ENCODE measurements around the gene TMEM163.
"Not testable (repeated sequence)": the region's sequence is repeated elsewhere in the genome, so short reads cannot be mapped to it uniquely, and the experiment has no call there.

The TMEM163 gene

DNA sequence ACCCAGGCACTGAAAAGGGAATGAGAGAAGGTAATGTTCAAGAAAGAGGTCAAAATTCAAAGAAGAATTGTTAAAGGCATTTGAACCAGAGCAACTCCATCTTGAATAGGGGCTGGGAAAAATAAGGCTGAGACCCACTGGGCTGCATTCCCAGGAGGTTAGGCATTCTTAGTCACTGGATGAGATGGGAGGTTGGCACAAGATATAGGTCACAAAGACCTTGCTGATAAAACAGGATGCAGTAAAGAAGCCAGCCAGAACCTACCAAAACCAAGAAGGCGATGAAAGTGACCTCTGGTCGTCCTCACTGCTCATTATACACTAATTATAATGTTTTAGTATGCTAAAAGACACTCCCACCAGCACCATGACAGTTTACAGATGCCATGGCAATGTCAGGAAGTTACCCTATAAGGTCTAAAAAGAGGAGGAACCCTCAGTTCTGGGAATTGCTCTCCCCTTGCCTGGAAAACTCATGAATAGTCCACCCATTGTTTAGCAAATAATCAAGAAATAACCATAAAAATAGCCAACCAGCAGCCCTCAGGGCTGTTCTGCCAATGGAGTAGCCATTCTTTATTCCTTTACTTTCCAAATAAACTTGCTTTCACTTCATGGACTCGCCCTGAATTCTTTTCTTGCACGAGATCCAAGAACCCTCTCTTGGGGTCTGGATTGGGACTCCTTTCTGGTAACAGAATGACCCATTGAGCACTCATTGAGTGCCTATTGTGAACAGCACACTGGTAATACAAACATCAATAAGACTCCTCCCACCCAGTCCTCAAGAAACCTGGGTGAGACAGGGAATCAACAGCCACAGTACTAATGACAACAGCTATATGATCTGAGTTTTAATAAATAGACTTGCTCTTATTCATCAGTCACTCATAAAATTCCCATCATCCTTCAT, 129.4 kb downstream of the TMEM163 start:
- H3K4me1 ChIP-seq (ENCODE audit: control insufficient read depth, insufficient read depth, low read length); H3K27me3 ChIP-seq (ENCODE audit: control insufficient read depth, insufficient read depth, low read length); H3K36me3 ChIP-seq (ENCODE audit: control insufficient read depth, insufficient read depth, low read length); H3K9ac ChIP-seq (ENCODE audit: low read length); H3K4me3 ChIP-seq (ENCODE audit: low read depth, low read length); H3K27ac ChIP-seq (ENCODE audit: low read depth, low read length): not testable (repeated sequence)
- H3K9me3 ChIP-seq (ENCODE audit: control insufficient read depth, insufficient read depth, low read depth, low read length), result peaks cover 42% of the 10 kb centered on the region

DNA sequence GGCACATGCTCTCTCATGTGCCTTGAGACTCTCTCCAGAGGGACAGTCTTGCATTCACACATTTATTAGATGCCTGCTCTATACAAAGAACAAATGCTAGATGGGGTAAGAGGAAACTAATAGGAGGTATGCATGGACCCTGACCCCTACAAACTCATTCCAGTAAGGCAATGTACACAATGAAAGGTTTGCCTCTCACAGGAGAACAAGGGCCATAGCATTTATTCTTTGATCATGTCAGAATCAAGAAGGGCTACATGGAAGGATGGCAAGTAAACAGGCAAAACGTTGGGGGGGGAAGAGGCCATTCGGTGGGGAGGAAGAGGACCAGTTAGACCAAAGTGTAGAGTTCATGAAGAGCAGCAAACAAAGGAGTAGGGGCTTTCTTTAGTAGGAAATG, 130.2 kb downstream of the TMEM163 start:
- Histone ChIP-seq H3K9me3 (ENCODE audit: control insufficient read depth, insufficient read depth, low read depth, low read length) (peaks cover 42% of the 10 kb centered on the region), H3K9ac (ENCODE audit: low read length) (no peak overlapping the region), H3K27ac (ENCODE audit: low read depth, low read length) (no peak overlapping the region), H3K4me3 (ENCODE audit: low read depth, low read length) (no peak overlapping the region), H3K36me3 (ENCODE audit: control insufficient read depth, insufficient read depth, low read length) (no peaks in the 10 kb centered on the region), H3K27me3 (ENCODE audit: control insufficient read depth, insufficient read depth, low read length) (no peaks in the 10 kb centered on the region), H3K4me1 (ENCODE audit: control insufficient read depth, insufficient read depth, low read length) (peaks cover 7% of the 10 kb centered on the region; the same call in 1 of the 2 replicates)

DNA sequence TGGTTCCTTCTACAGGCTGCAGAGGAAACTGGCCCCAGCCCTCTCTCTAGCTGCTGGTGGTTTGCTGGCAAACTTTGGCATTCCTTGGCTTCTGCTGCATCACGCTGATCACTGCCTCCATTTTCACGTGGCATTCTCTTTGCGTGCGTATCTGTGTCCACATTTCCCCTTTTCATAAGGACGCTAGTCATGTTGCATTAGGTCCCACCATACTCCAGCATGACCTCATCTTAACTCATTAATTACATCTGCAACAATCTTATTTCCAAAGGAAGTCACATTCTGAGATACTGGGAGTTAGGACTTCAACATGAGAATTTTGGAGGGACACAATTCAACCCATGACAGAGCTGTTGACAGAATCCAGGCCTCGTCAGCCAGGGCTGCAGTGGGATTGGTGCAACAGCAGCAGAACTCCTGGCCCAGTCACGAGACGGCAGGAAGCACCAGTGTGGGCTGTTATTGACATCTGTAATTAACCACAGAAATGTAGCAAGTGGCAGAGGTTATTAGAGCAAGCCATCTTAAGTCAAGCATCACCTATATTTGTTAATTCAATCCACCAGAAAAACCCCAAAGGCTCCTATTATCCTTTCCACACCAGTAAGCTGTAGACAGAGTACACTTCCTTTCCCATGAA, 132.4 kb downstream of the TMEM163 start:
- Histone ChIP-seq H3K27ac (ENCODE audit: low read depth, low read length) (no peak overlapping the region), H3K27me3 (ENCODE audit: control insufficient read depth, insufficient read depth, low read length) (no peaks in the 10 kb centered on the region), H3K9ac (ENCODE audit: low read length) (no peak overlapping the region), H3K4me3 (ENCODE audit: low read depth, low read length) (no peak overlapping the region), H3K36me3 (ENCODE audit: control insufficient read depth, insufficient read depth, low read length) (no peaks in the 10 kb centered on the region), H3K9me3 (ENCODE audit: control insufficient read depth, insufficient read depth, low read depth, low read length) (peaks cover 32% of the 10 kb centered on the region), H3K4me1 (ENCODE audit: control insufficient read depth, insufficient read depth, low read length) (no peaks in the 10 kb centered on the region)

DNA sequence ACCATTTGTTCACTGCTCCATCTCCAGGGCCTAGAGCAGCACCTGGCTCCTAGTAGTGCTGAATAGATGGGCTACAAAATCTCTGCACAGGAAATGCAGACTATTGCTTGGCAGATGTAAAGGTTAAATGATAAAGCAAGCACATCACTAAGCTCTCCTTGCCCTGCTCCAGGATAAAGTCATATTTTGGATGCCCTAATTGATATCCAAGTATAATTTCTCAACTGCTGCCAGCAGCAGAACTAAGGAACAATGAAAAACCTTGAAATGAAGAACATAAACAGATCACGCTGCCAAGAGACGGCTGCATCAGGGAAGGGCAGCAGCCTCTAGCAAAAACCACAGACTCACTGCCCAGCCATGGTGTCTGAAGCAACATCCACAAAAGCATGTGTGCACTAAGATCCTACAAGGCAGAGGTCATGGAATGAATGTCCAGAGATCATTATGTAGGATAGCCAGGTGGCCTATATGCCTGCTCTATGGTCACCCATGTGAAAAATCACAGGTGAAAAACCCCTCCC, 134.7 kb downstream of the TMEM163 start:
- no peak overlapping the region for H3K9ac ChIP-seq (ENCODE audit: low read length)
- no peak overlapping the region for H3K27ac ChIP-seq (ENCODE audit: low read depth, low read length)
- H3K27me3 ChIP-seq (ENCODE audit: control insufficient read depth, insufficient read depth, low read length), result no peaks in the 10 kb centered on the region
- no peak overlapping the region for H3K4me3 ChIP-seq (ENCODE audit: low read depth, low read length)
- H3K9me3 ChIP-seq (ENCODE audit: control insufficient read depth, insufficient read depth, low read depth, low read length), result peaks cover 10% of the 10 kb centered on the region
- H3K36me3 ChIP-seq (ENCODE audit: control insufficient read depth, insufficient read depth, low read length), result no peaks in the 10 kb centered on the region
- no peaks in the 10 kb centered on the region for H3K4me1 ChIP-seq (ENCODE audit: control insufficient read depth, insufficient read depth, low read length)

DNA sequence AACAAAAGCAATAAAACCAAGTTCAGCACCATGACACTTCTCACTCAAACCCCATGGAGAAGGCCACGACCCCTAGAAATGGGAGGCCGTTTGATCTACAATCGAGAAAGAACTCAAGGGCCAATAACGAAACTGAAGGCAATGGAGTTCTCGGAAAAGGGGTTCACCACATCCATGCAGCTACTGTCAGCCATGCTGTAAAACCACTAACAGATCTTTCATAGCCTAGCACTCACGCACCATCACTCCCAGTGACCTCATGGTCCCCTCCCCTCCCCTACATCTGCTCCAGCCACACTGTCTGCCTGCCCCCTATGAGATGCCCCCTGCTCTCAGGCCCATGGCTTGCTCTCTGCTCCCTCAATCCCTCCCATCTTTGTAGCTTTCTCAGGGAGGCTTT, 135.3 kb downstream of the TMEM163 start:
- Histone ChIP-seq H3K9me3 (ENCODE audit: control insufficient read depth, insufficient read depth, low read depth, low read length) (peaks cover 7% of the 10 kb centered on the region), H3K27ac (ENCODE audit: low read depth, low read length) (no peak overlapping the region), H3K9ac (ENCODE audit: low read length) (no peak overlapping the region), H3K4me1 (ENCODE audit: control insufficient read depth, insufficient read depth, low read length) (no peaks in the 10 kb centered on the region), H3K4me3 (ENCODE audit: low read depth, low read length) (no peak overlapping the region), H3K27me3 (ENCODE audit: control insufficient read depth, insufficient read depth, low read length) (no peaks in the 10 kb centered on the region), H3K36me3 (ENCODE audit: control insufficient read depth, insufficient read depth, low read length) (no peaks in the 10 kb centered on the region)

DNA sequence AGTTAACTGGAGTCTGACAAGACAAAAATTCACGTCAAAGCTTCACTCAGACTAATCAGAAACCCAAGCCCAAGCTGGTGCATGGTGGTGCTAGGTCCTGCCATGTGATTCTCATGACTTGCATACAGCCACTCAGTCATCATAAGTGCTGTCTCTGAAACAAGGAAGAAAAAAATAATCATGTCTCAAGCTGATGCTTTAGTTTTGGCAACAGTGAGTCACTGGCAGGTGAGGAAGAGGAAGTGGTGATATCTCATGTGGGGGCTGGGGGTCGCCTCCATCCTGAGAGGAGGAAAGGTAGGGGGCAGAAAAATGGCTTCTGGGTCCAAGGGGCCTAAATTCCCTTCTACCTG, 136.3 kb downstream of the TMEM163 start:
- H3K9ac ChIP-seq (ENCODE audit: low read length), result no peak overlapping the region
- no peak overlapping the region for H3K4me3 ChIP-seq (ENCODE audit: low read depth, low read length)
- H3K27me3 ChIP-seq (ENCODE audit: control insufficient read depth, insufficient read depth, low read length), result no peaks in the 10 kb centered on the region
- H3K27ac ChIP-seq (ENCODE audit: low read depth, low read length), result no peak overlapping the region
- H3K4me1 ChIP-seq (ENCODE audit: control insufficient read depth, insufficient read depth, low read length), result no peaks in the 10 kb centered on the region
- H3K9me3 ChIP-seq (ENCODE audit: control insufficient read depth, insufficient read depth, low read depth, low read length), result peaks cover 2% of the 10 kb centered on the region; the same call in 1 of the 2 replicates
- no peaks in the 10 kb centered on the region for H3K36me3 ChIP-seq (ENCODE audit: control insufficient read depth, insufficient read depth, low read length)

DNA sequence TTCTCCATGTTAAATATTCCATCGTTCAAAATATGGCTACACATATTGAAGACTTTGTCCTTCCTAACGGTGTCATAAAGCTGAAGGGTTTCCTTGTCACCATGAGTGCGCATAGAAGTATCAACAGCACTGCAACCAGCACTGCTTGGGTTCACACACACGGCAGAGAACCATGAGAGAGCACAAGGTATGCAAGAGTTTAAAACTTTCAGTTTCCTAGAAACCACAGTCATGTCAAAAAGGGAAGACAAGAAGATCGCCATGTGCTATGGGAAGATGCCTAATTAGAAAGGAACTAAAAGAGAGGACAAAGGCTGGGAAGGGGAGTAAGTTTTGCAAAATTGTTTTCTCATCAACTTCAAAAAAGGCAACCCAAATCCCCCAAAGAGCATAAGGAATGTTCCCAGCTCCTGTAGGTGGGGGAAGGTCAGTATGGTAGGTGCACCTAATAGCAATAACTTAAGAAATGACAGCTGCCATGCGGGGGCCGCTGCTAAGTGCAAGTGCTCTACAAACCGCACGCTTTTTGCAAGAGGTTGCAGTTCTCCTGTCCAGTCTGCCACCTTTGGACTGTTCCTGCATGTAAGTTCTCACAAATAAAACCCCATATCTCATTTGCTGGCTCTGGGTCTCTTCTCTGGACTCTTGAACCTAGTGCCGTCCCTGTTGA, 136.8 kb downstream of the TMEM163 start:
- Histone ChIP-seq H3K4me1 (ENCODE audit: control insufficient read depth, insufficient read depth, low read length) (no peaks in the 10 kb centered on the region), H3K27ac (ENCODE audit: low read depth, low read length) (no peak overlapping the region), H3K36me3 (ENCODE audit: control insufficient read depth, insufficient read depth, low read length) (no peaks in the 10 kb centered on the region), H3K27me3 (ENCODE audit: control insufficient read depth, insufficient read depth, low read length) (no peaks in the 10 kb centered on the region), H3K9me3 (ENCODE audit: control insufficient read depth, insufficient read depth, low read depth, low read length) (no peaks in the 10 kb centered on the region), H3K9ac (ENCODE audit: low read length) (no peak overlapping the region), H3K4me3 (ENCODE audit: low read depth, low read length) (no peak overlapping the region)

DNA sequence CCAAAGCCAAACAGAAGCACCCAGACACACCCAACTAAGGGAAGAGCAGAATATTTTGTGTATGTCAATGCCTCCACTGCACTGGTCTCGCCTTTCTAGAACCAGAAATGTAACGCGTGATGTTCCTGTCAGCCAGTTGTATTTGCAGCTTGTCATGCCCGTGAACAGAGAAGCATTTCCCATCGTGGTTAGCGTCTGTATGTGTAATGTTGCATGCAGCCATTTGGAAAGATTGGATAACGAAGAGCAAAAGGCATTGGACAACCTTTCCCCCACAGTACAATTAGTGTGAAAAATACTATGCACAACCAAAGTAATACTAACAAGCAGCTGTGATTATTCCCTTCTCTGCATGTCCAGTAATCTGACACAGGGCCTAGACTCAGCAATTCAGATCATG, 140.5 kb downstream of the TMEM163 start:
- H3K4me1 ChIP-seq (ENCODE audit: control insufficient read depth, insufficient read depth, low read length), result no peaks in the 10 kb centered on the region
- no peak overlapping the region for H3K9ac ChIP-seq (ENCODE audit: low read length)
- H3K36me3 ChIP-seq (ENCODE audit: control insufficient read depth, insufficient read depth, low read length), result no peaks in the 10 kb centered on the region
- no peak overlapping the region for H3K4me3 ChIP-seq (ENCODE audit: low read depth, low read length)
- H3K27me3 ChIP-seq (ENCODE audit: control insufficient read depth, insufficient read depth, low read length), result no peaks in the 10 kb centered on the region
- H3K27ac ChIP-seq (ENCODE audit: low read depth, low read length), result no peak overlapping the region
- H3K9me3 ChIP-seq (ENCODE audit: control insufficient read depth, insufficient read depth, low read depth, low read length), result no peaks in the 10 kb centered on the region

DNA sequence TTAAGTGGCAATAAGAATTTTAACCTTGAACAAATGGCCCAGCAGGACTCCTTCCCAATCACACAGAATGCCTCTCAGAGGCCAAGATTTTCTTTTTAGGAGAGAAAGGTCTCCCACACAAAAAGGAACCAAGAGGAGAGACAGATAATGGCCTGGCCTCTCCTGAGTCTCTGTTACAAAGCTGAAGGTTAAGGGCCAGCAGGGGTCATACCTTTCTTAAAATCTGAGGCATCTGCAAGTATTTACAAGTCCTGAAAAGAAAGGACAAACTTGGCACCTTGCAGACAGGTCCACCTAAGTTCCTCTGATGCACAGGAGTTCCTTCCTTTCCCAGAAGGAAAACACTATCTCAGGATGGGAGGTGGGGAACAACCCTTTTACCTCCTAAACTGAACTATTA, 142.3 kb downstream of the TMEM163 start:
- no peaks in the 10 kb centered on the region for H3K9me3 ChIP-seq (ENCODE audit: control insufficient read depth, insufficient read depth, low read depth, low read length)
- no peaks in the 10 kb centered on the region for H3K4me1 ChIP-seq (ENCODE audit: control insufficient read depth, insufficient read depth, low read length)
- no peaks in the 10 kb centered on the region for H3K27me3 ChIP-seq (ENCODE audit: control insufficient read depth, insufficient read depth, low read length)
- H3K9ac ChIP-seq (ENCODE audit: low read length), result no peak overlapping the region
- H3K4me3 ChIP-seq (ENCODE audit: low read depth, low read length), result no peak overlapping the region
- H3K27ac ChIP-seq (ENCODE audit: low read depth, low read length), result no peak overlapping the region
- H3K36me3 ChIP-seq (ENCODE audit: control insufficient read depth, insufficient read depth, low read length), result no peaks in the 10 kb centered on the region

DNA sequence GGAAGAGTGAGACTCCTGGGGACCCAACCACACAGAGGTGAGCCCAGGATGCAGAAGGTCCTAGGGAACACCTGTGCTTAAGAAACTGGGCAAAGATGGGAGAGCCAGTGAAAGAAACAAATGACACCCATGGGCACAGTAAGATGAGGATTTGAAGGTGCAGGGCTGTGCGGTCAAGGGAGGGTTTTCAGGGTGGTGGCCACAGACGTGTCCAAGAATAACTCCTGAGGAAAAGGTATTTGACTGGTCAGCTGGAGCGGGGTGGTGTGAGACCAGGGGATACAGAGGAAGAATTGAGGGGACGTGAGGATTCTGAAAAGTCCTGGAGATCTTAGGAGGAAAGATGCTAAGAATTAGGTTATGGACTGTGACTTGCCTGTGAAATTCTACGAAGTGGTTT, 142.9 kb downstream of the TMEM163 start:
- no peaks in the 10 kb centered on the region for H3K27me3 ChIP-seq (ENCODE audit: control insufficient read depth, insufficient read depth, low read length)
- no peak overlapping the region for H3K4me3 ChIP-seq (ENCODE audit: low read depth, low read length)
- H3K9me3 ChIP-seq (ENCODE audit: control insufficient read depth, insufficient read depth, low read depth, low read length), result no peaks in the 10 kb centered on the region
- H3K4me1 ChIP-seq (ENCODE audit: control insufficient read depth, insufficient read depth, low read length), result no peaks in the 10 kb centered on the region
- no peaks in the 10 kb centered on the region for H3K36me3 ChIP-seq (ENCODE audit: control insufficient read depth, insufficient read depth, low read length)
- no peak overlapping the region for H3K27ac ChIP-seq (ENCODE audit: low read depth, low read length)
- H3K9ac ChIP-seq (ENCODE audit: low read length), result no peak overlapping the region

All from HUES6 (cell line).